Activated T-helper 9 cell treated with anti-CD3 and anti-CD28 coated beads, Interleukin-2, amount 50 U/mL, for 16 hours (primary cell): ENCODE results near the gene EFS.
"Not testable (repeated sequence)": the region's sequence is repeated elsewhere in the genome, so short reads cannot be mapped to it uniquely, and the experiment has no call there.

ENCODE experiments used
- DNase-seq: peaks from one replicate; pipeline ENCODE4 v3.0.0-alpha.2; 2020; ENCODE audit warnings: low read depth

The EFS gene

GRCh38 chr14:23399591-23399990, 34.6 kb upstream of the EFS start:
- DNase-seq: no peak

- no peak for DNase-seq
Observed at GRCh38 chr14:23399136-23399535, 34.2 kb upstream of the EFS start.

- no peak for DNase-seq
Observed at GRCh38 chr14:23398348-23398747, 33.4 kb upstream of the EFS start.

GRCh38 chr14:23396781-23397407, 31.9 kb upstream of the EFS start:
- no peak for DNase-seq

GRCh38 chr14:23396126-23396525, 31.2 kb upstream of the EFS start:
- DNase-seq: no peak

- no peak for DNase-seq
Observed at GRCh38 chr14:23392613-23393012, 27.6 kb upstream of the EFS start.

- not testable (repeated sequence) for DNase-seq
Observed at GRCh38 chr14:23389871-23390270, 24.9 kb upstream of the EFS start.

- DNase-seq: no peak
Observed at GRCh38 chr14:23389396-23389795, 24.4 kb upstream of the EFS start.

- DNase-seq: no peak
Observed at GRCh38 chr14:23388996-23389395, 24.0 kb upstream of the EFS start.

- DNase-seq: no peak
Observed at GRCh38 chr14:23387916-23388882, 23.2 kb upstream of the EFS start.

- no peak for DNase-seq
Observed at GRCh38 chr14:23386999-23387398, 22.0 kb upstream of the EFS start.

GRCh38 chr14:23386266-23386657, 21.3 kb upstream of the EFS start:
- DNase-seq: not testable (repeated sequence)

GRCh38 chr14:23385642-23386265, 20.8 kb upstream of the EFS start:
- no peak for DNase-seq

GRCh38 chr14:23385244-23385641, 20.3 kb upstream of the EFS start:
- no peak for DNase-seq

GRCh38 chr14:23384364-23385080, 19.6 kb upstream of the EFS start:
- no peak for DNase-seq

GRCh38 chr14:23382731-23383440, 17.9 kb upstream of the EFS start:
- no peak for DNase-seq

GRCh38 chr14:23382276-23382675, 17.3 kb upstream of the EFS start:
- DNase-seq: no peak

GRCh38 chr14:23381871-23382270, 16.9 kb upstream of the EFS start:
- no peak for DNase-seq

- DNase-seq: no peak
Observed at GRCh38 chr14:23380976-23381375, 16.0 kb upstream of the EFS start.

GRCh38 chr14:23380197-23380914, 15.4 kb upstream of the EFS start:
- DNase-seq: no peak
